NCI-H748 (cell line): ENCODE results near the gene ANKRD13A.
A peak's percentile ranks its signal among the peaks of the same experiment; 100 is the strongest.
"Not testable (repeated sequence)": the region's sequence is repeated elsewhere in the genome, so short reads cannot be mapped to it uniquely, and the experiment has no call there.

ENCODE experiments used
- DNase-seq: peaks from one replicate; lab custom pipeline; 2025; ENCODE audit not compliant: unreplicated experiment; lab: John Stamatoyannopoulos, UW

Gene ANKRD13A

GRCh38 chr12:109983432-109984142 is 15.6 kb upstream of the ANKRD13A start:
- DNase-seq: no peak

- DNase-seq: not testable (repeated sequence)
Observed at GRCh38 chr12:109986236-109986635, 13.0 kb upstream of the ANKRD13A start.

- DNase-seq: no peak
Observed at GRCh38 chr12:109987615-109988014, 11.6 kb upstream of the ANKRD13A start.

GRCh38 chr12:109988274-109988673 is 11.0 kb upstream of the ANKRD13A start:
- no peak for DNase-seq

GRCh38 chr12:109988903-109989302 is 10.3 kb upstream of the ANKRD13A start:
- no peak for DNase-seq

GRCh38 chr12:109989380-109989779 is 9.8 kb upstream of the ANKRD13A start:
- DNase-seq: no peak

GRCh38 chr12:109991586-109991985 is 7.6 kb upstream of the ANKRD13A start:
- no peak for DNase-seq

GRCh38 chr12:109993091-109993490 is 6.1 kb upstream of the ANKRD13A start:
- no peak for DNase-seq

- no peak for DNase-seq
Observed at GRCh38 chr12:109994401-109995175, 4.6 kb upstream of the ANKRD13A start.

GRCh38 chr12:109995361-109995685 is 3.9 kb upstream of the ANKRD13A start:
- no peak for DNase-seq

GRCh38 chr12:109995686-109996482 is 3.3 kb upstream of the ANKRD13A start, which contains the start of gene GIT2:
TSS of gene GIT2 (minus strand) at chr12:109996368. CDS start at chr12:109996224, 144 bp downstream.
- peak; percentile 95 for DNase-seq

- peak; percentile 49 for DNase-seq
Observed at GRCh38 chr12:109996483-109996853, 2.8 kb upstream of the ANKRD13A start.

GRCh38 chr12:109997393-109997792 is 1.8 kb upstream of the ANKRD13A start:
- no peak for DNase-seq

GRCh38 chr12:109998241-109998903 is 858 bp upstream of the ANKRD13A start:
- peak; percentile 15 for DNase-seq

- DNase-seq: no peak
Observed at GRCh38 chr12:109999649-109999971, 380 bp downstream of the ANKRD13A start.

- DNase-seq: peak; percentile 16
Observed at GRCh38 chr12:109999983-110000505, 814 bp downstream of the ANKRD13A start.

GRCh38 chr12:110001596-110001995 is 2.4 kb downstream of the ANKRD13A start:
- no peak for DNase-seq

GRCh38 chr12:110002676-110003515 is 3.7 kb downstream of the ANKRD13A start:
- no peak for DNase-seq

- DNase-seq: no peak
Observed at GRCh38 chr12:110004598-110004997, 5.4 kb downstream of the ANKRD13A start.

- DNase-seq: no peak
Observed at GRCh38 chr12:110005319-110005973, 6.2 kb downstream of the ANKRD13A start.
